ENCODE measurements around the gene CCDC85B. TPM values are rescaled to one million over a fixed set of nuclear protein-coding genes. Genes with fewer than 3 reads are reported as not detected.
A peak's percentile ranks its signal among the peaks of the same experiment; 100 is the strongest.

The CCDC85B gene
- total and polyA plus RNA-seq, 2 of the 13 experiments (the other 11 are each of a cell fraction or from before 2014, with no cell fraction given): 8.2 to 19.5 TPM

- TF ChIP-seq E2F2 (CRISPR knock-in tag; IDR thresholded peaks at IDR 0.05; ENCODE audit: borderline replicate concordance): no peak
- TF ChIP-seq ATF2 (CRISPR knock-in tag; IDR thresholded peaks at IDR 0.05): no peak; the same call in 1 of the 2 replicates
- peak; percentile 91 for TF ChIP-seq ZNF563 (CRISPR knock-in tag; IDR thresholded peaks at IDR 0.05)
- peak; percentile 70; the same call in 1 of the 2 replicates for TF ChIP-seq SNAI1 (CRISPR knock-in tag; IDR thresholded peaks at IDR 0.05; ENCODE audit: borderline replicate concordance)
- TF ChIP-seq ZNF619 (CRISPR knock-in tag; IDR thresholded peaks at IDR 0.05): no peak
- peak; percentile 65 for TF ChIP-seq ZFP91 (CRISPR knock-in tag; IDR thresholded peaks at IDR 0.05; ENCODE audit: borderline replicate concordance)
- TF ChIP-seq CBX1 (IDR thresholded peaks at IDR 0.05; ENCODE audit: low read depth): no peak
- no peak for TF ChIP-seq MAFK (conservative IDR thresholded peaks at IDR 0.05 in 1 of 2, IDR thresholded peaks at IDR 0.05 in 1 of 2; ENCODE audit: low read length in 2 of 2)
- TF ChIP-seq MAZ (IDR thresholded peaks at IDR 0.05; ENCODE audit: borderline replicate concordance, low read depth, low read length): peak; percentile 94
- peak; percentile 93 for TF ChIP-seq MAZ (CRISPR knock-in tag; IDR thresholded peaks at IDR 0.05; ENCODE audit: low read depth)
- TF ChIP-seq HOXA7 (CRISPR knock-in tag; IDR thresholded peaks at IDR 0.05): no peak
- 0 out of 2 replicates have a peak, but pooled peaks have one; percentile 48 for TF ChIP-seq KDM3A (CRISPR knock-in tag; IDR thresholded peaks at IDR 0.05; ENCODE audit: low read depth)
- TF ChIP-seq ZNF335 (CRISPR knock-in tag; IDR thresholded peaks at IDR 0.05): no peak; the same call in 1 of the 2 replicates
- no peak for TF ChIP-seq BRCA1 (CRISPR knock-in tag; IDR thresholded peaks at IDR 0.05)
- no peak for TF ChIP-seq ZBTB3 (CRISPR knock-in tag; IDR thresholded peaks at IDR 0.05; ENCODE audit: borderline replicate concordance, low read depth)
- TF ChIP-seq FLYWCH1 (CRISPR knock-in tag; IDR thresholded peaks at IDR 0.05): no peak
- TF ChIP-seq ZNF576 (CRISPR knock-in tag; IDR thresholded peaks at IDR 0.05): no peak
- no peak for TF ChIP-seq IKZF1 (IDR thresholded peaks at IDR 0.05)
- TF ChIP-seq SPEN (CRISPR knock-in tag; IDR thresholded peaks at IDR 0.05; ENCODE audit: low read depth): peak; percentile 54
- no peak for TF ChIP-seq ZNF282 (IDR thresholded peaks at IDR 0.05; ENCODE audit: partially characterized antibody)
Measured at GRCh38 chr11:65857853-65858680, 32.4 kb upstream of the CCDC85B start, which contains the start of gene CFL1 (continued).

All from HepG2 (cell line).